Activated B cell treated with CpG ODN at 0.5 μM for 24 hours (primary cell): ENCODE data around the gene LTBP2. TPM values are rescaled to one million over a fixed set of nuclear protein-coding genes. Genes with fewer than 3 reads are reported as not detected.

Experiments used
- ATAC-seq: fragments of 200-7000 bp; cut with Tn5 transposase; one replicate; pipeline ENCODE4 v1.10.0; 2021; ENCODE audit warnings: low read depth, mild to moderate bottlenecking, moderate library complexity
- CTCF ChIA-PET: fragments of 350-600 bp; sonication (Branson Sonifier 250); formaldehyde crosslinking; loops from one replicate; lab custom pipeline; 2021; ENCODE audit warnings: antibody characterized with exemption; lab: Charles Lee
- POLR2A ChIA-PET: fragments of 350-600 bp; sonication (Branson Sonifier 250); formaldehyde crosslinking; loops from one replicate; lab custom pipeline; 2021; ENCODE audit warnings: antibody characterized with exemption; lab: Charles Lee
- DNase-seq: peaks from one replicate; pipeline ENCODE4 v3.0.0; 2022
- H3K27ac Mint-ChIP-seq: one replicate; pipeline ENCODE4 v1.8.0; 2020; ENCODE audit warnings: mixed read lengths
- H3K27me3 Mint-ChIP-seq: one replicate; pipeline ENCODE4 v1.8.0; 2021; ENCODE audit warnings: mixed read lengths
- H3K36me3 Mint-ChIP-seq: one replicate; pipeline ENCODE4 v1.8.0; 2021; ENCODE audit warnings: low read depth, mixed read lengths
- H3K4me1 Mint-ChIP-seq: one replicate; pipeline ENCODE4 v1.8.0; 2021; ENCODE audit warnings: mixed read lengths
- H3K4me3 Mint-ChIP-seq: one replicate; pipeline ENCODE4 v1.8.0; 2020; ENCODE audit warnings: mild to moderate bottlenecking, mixed read lengths
- H3K9me3 Mint-ChIP-seq: one replicate; pipeline ENCODE4 v1.8.0; 2020; ENCODE audit warnings: mixed read lengths
- CTCF ChIP-seq: fragments of 200-600 bp; IDR thresholded peaks from one replicate; pipeline ENCODE4 v1.8.0; 2022; ENCODE audit warnings: antibody characterized with exemption, mild to moderate bottlenecking
- intact Hi-C: fragments of 100-400 bp; cut with micrococcal nuclease; formaldehyde crosslinking; loops from one replicate; pipeline ENCODE4 v1.15.1; 2024
- total RNA-seq: library from RNA; stranded (reverse); gene quantifications from 2 replicates; pipeline ENCODE4 v1.2.3, GENCODE V29; 2022

Gene LTBP2
- total RNA-seq, 1 donor from 2014 or later, result 0.11 TPM

GRCh38 chr14:74524812-74525135 lies 87.3 kb downstream of the LTBP2 start:
- no peak for ATAC-seq
- Mint-ChIP-seq H3K27ac (no peak overlapping the region), H3K4me1 (peaks cover 14% of the 10 kb centered on the region), H3K9me3 (no peaks in the 10 kb centered on the region), H3K4me3 (no peak overlapping the region), H3K27me3 (peaks cover 10% of the 10 kb centered on the region), H3K36me3 (no peaks in the 10 kb centered on the region)
- POLR2A ChIA-PET, result no interaction called here
- DNase-seq, result no peak
- CTCF ChIA-PET, result no interaction called here
- no peak for TF ChIP-seq CTCF
- intact Hi-C loops, result no loop called here

GRCh38 chr14:74524076-74524811 lies 87.8 kb downstream of the LTBP2 start:
- H3K36me3 Mint-ChIP-seq, result no peaks in the 10 kb centered on the region
- ChIA-PET POLR2A (no interaction called here), CTCF (no interaction called here)
- H3K4me1 Mint-ChIP-seq, result peaks cover 14% of the 10 kb centered on the region
- DNase-seq, result no peak
- no peak overlapping the region for H3K4me3 Mint-ChIP-seq
- TF ChIP-seq CTCF, result no peak
- H3K27me3 Mint-ChIP-seq, result peaks cover 10% of the 10 kb centered on the region
- no peak for ATAC-seq
- H3K27ac Mint-ChIP-seq, result no peak overlapping the region
- intact Hi-C loops, result no loop called here
- H3K9me3 Mint-ChIP-seq, result no peaks in the 10 kb centered on the region

GRCh38 chr14:74522740-74523139 lies 89.3 kb downstream of the LTBP2 start:
- no peaks in the 10 kb centered on the region for H3K36me3 Mint-ChIP-seq
- no peaks in the 10 kb centered on the region for H3K9me3 Mint-ChIP-seq
- peaks cover 14% of the 10 kb centered on the region for H3K4me1 Mint-ChIP-seq
- H3K27me3 Mint-ChIP-seq, result peaks cover 10% of the 10 kb centered on the region
- POLR2A ChIA-PET, result no interaction called here
- TF ChIP-seq CTCF, result no peak
- no peak overlapping the region for H3K4me3 Mint-ChIP-seq
- ATAC-seq, result no peak
- no peak for DNase-seq
- intact Hi-C loops, result no loop called here
- CTCF ChIA-PET, result no interaction called here
- no peak overlapping the region for H3K27ac Mint-ChIP-seq

- intact Hi-C loops, result no loop called here
- TF ChIP-seq CTCF, result no peak
- H3K36me3 Mint-ChIP-seq, result no peaks in the 10 kb centered on the region
- no peak overlapping the region for H3K27ac Mint-ChIP-seq
- no peak overlapping the region for H3K4me3 Mint-ChIP-seq
- no peaks in the 10 kb centered on the region for H3K9me3 Mint-ChIP-seq
- DNase-seq (no peak), ATAC-seq (no peak)
- H3K27me3 Mint-ChIP-seq, result peaks cover 10% of the 10 kb centered on the region
- H3K4me1 Mint-ChIP-seq, result peaks cover 14% of the 10 kb centered on the region
- POLR2A ChIA-PET, result no interaction called here
- CTCF ChIA-PET, result no interaction called here
Measured at GRCh38 chr14:74521756-74522155, 90.3 kb downstream of the LTBP2 start.

- POLR2A ChIA-PET, result no interaction called here
- ATAC-seq (no peak), DNase-seq (no peak)
- no peak for TF ChIP-seq CTCF
- Mint-ChIP-seq H3K27ac (no peak overlapping the region), H3K27me3 (peaks cover 6% of the 10 kb centered on the region), H3K4me3 (no peak overlapping the region), H3K36me3 (no peaks in the 10 kb centered on the region), H3K9me3 (no peaks in the 10 kb centered on the region), H3K4me1 (peaks cover 5% of the 10 kb centered on the region)
- CTCF ChIA-PET, result no interaction called here
- intact Hi-C loops, result no loop called here
Measured at GRCh38 chr14:74519316-74520074, 92.5 kb downstream of the LTBP2 start.
